ENCODE results near the gene TSPAN3. TPM values are rescaled to one million over a fixed set of nuclear protein-coding genes. Genes with fewer than 3 reads are reported as not detected.

Gene TSPAN3
- total RNA-seq, 1 donor from 2014 or later: 80.3 TPM

DNA sequence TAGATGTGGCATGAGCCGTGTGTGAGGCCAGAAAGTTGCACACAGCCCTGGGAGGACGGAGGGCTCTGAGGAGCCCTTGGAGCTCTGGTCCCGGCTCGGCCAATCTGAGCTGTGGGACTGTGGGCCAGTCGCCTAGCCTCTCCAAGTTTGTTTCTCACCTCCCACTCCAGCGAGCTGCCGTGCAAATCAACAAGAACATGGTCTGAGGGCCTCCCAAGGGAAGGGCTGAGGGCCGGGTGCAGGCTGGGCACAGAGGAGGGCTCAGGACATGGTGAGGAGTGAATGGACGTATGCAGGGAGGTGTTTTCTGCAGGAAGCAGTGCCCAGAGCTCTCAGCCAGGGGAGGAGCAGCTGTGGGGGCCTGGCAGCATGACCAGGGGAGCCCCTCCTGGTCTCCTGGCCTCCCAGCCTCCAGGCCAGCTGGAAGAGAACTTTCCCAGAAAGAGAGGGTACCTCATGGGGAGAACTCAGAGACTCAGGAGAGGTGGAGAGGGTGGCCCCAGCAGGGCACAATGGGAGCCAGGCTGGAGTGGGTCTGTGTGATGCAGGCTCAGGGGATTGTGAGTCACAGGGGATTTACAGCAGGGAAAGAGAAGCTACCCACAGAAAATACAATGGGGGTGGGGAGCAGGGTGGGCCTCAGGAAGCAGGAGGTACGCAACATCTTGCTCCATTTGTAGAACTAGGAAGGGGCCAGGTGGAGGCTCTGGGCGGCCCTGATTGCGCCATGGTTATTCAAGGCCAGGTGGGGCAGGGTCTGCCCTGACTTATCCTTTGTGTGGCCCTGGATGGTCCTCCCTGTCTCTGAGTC lies 51.2 kb downstream of the TSPAN3 start:
- no peak for DNase-seq (ENCODE audit: extremely low spot score in 2 of 2)
- no peaks in the 10 kb centered on the region for H3K36me3 ChIP-seq
- no peak overlapping the region for H3K27ac ChIP-seq
- H3K4me1 ChIP-seq: no peaks in the 10 kb centered on the region
- no peak overlapping the region for H3K4me3 ChIP-seq
- no peaks in the 10 kb centered on the region for H3K27me3 ChIP-seq
- intact Hi-C loops (cut with DNase I): loop anchor here (5.0 kb wide), 1 partner anchor 528 kb away; no protein-coding TSS in a partner anchor
- TF ChIP-seq POLR2AphosphoS5 (IDR thresholded peaks at IDR 0.05; ENCODE audit: insufficient read depth in 1 of 2, low read depth in 1 of 2): no peak
- TF ChIP-seq, protein P1, sequence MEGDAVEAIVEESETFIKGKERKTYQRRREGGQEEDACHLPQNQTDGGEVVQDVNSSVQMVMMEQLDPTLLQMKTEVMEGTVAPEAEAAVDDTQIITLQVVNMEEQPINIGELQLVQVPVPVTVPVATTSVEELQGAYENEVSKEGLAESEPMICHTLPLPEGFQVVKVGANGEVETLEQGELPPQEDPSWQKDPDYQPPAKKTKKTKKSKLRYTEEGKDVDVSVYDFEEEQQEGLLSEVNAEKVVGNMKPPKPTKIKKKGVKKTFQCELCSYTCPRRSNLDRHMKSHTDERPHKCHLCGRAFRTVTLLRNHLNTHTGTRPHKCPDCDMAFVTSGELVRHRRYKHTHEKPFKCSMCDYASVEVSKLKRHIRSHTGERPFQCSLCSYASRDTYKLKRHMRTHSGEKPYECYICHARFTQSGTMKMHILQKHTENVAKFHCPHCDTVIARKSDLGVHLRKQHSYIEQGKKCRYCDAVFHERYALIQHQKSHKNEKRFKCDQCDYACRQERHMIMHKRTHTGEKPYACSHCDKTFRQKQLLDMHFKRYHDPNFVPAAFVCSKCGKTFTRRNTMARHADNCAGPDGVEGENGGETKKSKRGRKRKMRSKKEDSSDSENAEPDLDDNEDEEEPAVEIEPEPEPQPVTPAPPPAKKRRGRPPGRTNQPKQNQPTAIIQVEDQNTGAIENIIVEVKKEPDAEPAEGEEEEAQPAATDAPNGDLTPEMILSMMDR (IDR thresholded peaks at IDR 0.05): no peak
- no peak for TF ChIP-seq POLR2A (IDR thresholded peaks at IDR 0.05)
- no peaks in the 10 kb centered on the region for H3K9me3 ChIP-seq

DNA sequence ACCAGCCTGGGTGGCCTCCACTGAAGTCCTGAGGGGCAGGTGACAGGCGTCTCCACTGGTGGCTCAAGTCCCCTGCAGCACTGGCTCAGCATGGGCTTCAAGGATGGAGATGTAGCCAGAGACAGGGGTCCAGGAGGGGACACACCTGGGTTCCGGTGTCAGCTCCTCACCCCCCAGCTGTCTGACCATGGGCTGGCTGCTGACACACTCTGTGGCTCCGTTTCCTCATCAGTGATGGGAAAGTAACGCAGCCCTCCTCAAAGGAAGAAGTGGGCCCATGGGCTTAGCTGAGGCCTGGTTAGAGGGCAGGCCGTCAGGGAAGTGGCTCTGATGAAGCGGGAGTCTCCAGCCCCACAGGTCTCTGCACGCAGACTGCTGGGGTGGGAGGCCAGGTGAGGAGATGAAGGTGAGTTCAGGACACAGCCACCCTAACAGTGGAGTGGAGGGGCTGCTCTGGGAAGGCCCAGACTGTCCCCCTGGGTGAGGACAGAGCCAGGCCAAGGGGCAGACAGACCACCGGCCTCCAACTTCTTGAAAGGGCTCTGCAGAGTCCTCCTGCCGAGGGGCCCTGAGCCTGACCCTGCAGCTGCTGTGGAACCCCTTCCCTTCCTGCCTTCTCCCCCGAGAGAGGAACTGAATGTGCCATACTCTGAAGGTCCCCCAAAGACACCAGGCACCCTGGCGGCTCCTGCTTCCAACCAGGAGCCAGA lies 52.0 kb downstream of the TSPAN3 start:
- Histone ChIP-seq H3K4me3 (no peak overlapping the region), H3K27ac (no peak overlapping the region), H3K36me3 (no peaks in the 10 kb centered on the region), H3K4me1 (peaks cover 3% of the 10 kb centered on the region), H3K9me3 (no peaks in the 10 kb centered on the region), H3K27me3 (no peaks in the 10 kb centered on the region)
- intact Hi-C loops (cut with DNase I): no loop called here
- TF ChIP-seq POLR2AphosphoS5 (IDR thresholded peaks at IDR 0.05; ENCODE audit: insufficient read depth in 1 of 2, low read depth in 1 of 2) (no peak), POLR2A (IDR thresholded peaks at IDR 0.05) (no peak)
- TF ChIP-seq, protein P1 (IDR thresholded peaks at IDR 0.05): no peak
- DNase-seq (ENCODE audit: extremely low spot score in 2 of 2): no peak

DNA sequence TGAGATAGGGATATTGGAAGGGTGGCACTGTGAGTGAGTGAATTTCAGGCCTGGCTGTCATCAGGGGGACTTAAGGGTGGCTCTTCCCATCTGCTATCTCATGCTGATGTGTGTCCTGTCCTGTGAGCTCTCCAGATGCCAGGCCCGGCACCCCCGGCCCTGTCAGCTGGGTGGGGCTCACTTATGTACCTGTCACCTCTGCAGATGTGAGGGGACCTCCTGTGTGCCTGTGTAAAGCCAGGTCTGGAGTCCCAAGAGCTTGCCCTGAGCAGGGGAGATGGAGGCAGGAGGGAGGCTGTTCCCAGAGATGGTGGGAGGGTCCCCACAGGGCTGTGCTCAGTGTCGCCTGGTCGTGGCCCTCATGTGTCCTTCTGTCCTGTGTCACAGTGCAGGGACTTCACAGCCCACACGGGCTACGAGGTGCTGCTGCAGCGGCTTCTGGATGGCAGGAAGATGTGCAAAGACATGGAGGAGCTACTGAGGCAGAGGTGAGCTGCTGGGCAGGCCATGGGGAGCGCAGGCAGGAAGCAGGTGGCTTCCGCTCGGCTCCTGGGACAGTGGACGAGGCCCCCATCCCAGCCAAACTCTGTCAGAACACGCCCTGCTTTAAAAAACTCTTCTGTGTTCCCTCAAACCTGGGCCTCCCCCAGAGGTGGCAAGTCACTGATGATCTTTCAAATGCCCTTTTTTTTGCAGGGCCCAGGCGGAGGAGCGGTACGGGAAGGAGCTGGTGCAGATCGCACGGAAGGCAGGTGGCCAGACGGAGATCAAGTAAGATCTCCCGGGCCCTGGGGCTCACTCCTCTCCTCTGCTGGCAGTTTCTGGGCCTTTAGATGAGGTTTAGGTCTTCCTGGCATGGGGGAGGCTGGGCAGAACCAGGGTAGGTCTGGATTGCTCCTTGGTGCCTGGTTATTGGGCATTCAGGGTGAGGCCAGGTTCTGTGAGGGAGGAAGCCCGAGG lies 52.9 kb downstream of the TSPAN3 start:
- Histone ChIP-seq H3K9me3 (no peaks in the 10 kb centered on the region), H3K27ac (no peak overlapping the region), H3K4me3 (no peak overlapping the region), H3K4me1 (peaks cover 5% of the 10 kb centered on the region), H3K27me3 (no peaks in the 10 kb centered on the region), H3K36me3 (no peaks in the 10 kb centered on the region)
- no peak for DNase-seq (ENCODE audit: extremely low spot score in 2 of 2)
- TF ChIP-seq POLR2AphosphoS5 (IDR thresholded peaks at IDR 0.05; ENCODE audit: insufficient read depth in 1 of 2, low read depth in 1 of 2): no peak
- no peak for TF ChIP-seq POLR2A (IDR thresholded peaks at IDR 0.05)
- TF ChIP-seq, protein P1 (IDR thresholded peaks at IDR 0.05): no peak
- intact Hi-C loops (cut with DNase I): no loop called here

DNA sequence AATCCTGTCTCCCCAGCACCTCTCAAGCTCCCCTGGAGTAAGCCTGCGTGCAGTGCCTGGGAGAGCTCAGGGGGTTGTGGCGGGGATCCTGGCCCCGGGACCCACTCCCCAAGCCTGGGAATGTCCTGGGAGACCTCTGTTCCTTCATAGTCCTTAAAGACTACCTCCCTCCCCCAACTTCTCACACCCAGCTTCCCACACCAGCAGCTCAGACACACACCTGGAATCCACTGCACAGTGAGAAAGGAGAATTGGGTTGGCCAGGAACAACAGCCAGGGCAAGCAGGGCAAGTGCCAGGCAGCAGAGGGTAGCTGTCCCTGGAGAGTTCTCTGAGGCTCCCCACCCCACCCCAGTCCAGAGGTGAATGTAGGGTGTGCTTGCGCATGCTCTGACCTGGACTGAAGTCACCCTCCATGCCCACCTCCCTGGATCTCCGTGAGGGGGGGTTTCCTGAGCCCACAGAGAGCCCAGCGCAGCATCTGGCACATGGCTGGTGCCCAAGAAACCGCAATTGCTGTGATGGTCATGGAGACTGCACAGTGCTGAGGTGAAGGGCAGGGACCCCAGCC lies 53.7 kb downstream of the TSPAN3 start:
- Histone ChIP-seq H3K4me3 (no peak overlapping the region), H3K4me1 (peaks cover 5% of the 10 kb centered on the region), H3K27ac (no peak overlapping the region), H3K36me3 (no peaks in the 10 kb centered on the region), H3K27me3 (no peaks in the 10 kb centered on the region), H3K9me3 (no peaks in the 10 kb centered on the region)
- TF ChIP-seq POLR2AphosphoS5 (IDR thresholded peaks at IDR 0.05; ENCODE audit: insufficient read depth in 1 of 2, low read depth in 1 of 2): no peak
- no peak for TF ChIP-seq POLR2A (IDR thresholded peaks at IDR 0.05)
- TF ChIP-seq, protein P1 (IDR thresholded peaks at IDR 0.05): no peak
- intact Hi-C loops (cut with DNase I): no loop called here
- no peak for DNase-seq (ENCODE audit: extremely low spot score in 2 of 2)

Measured in vagina (tissue), 2 donors.